Panc1 (cell line): ENCODE results near the gene CERS5. TPM values are rescaled to one million over a fixed set of nuclear protein-coding genes. Genes with fewer than 3 reads are reported as not detected.

Experiments used
- ATAC-seq: fragments of 200-7000 bp; cut with Tn5 transposase; 2 replicates; pipeline ENCODE4 v1.9.1; 2020; ENCODE audit warnings: mild to moderate bottlenecking, moderate library complexity
- BruUV-seq: library from RNA; stranded (reverse); fragments of 400-500 nt; replicated peaks from 2 replicates; lab custom pipeline; 2021; lab: Mats Ljungman, UMichigan
- CTCF ChIA-PET: fragments of 300-600 bp; sonication (Branson Sonifier 250); formaldehyde crosslinking; loops from one replicate; lab custom pipeline; 2022; ENCODE audit warnings: antibody characterized with exemption; lab: Charles Lee
- POLR2A ChIA-PET: fragments of 300-600 bp; sonication (Branson Sonifier 250); formaldehyde crosslinking; loops from one replicate; lab custom pipeline; 2022; ENCODE audit warnings: antibody characterized with exemption; lab: Charles Lee
- DNase-seq: peaks from one replicate; pipeline ENCODE4 v3.0.0-alpha.2; 2010; ENCODE audit warnings: low read depth, low spot score
- H3K27ac ChIP-seq: 2 replicates; pipeline ENCODE4 v1.5.1; 2011; ENCODE audit warnings: mild to moderate bottlenecking, low read length, inconsistent platforms
- H3K27me3 ChIP-seq: fragments of 200-500 bp; sonication (Bioruptor generic); 2 replicates; pipeline ENCODE4 v1.6.0; 2014; ENCODE audit warnings: low read length, inconsistent platforms; ENCODE audit not compliant: control insufficient read depth, insufficient read depth
- H3K36me3 ChIP-seq: fragments of 200-500 bp; sonication (Bioruptor generic); 2 replicates; pipeline ENCODE4 v1.5.1; 2014; ENCODE audit warnings: inconsistent platforms, mild to moderate bottlenecking, low read length, moderate library complexity; ENCODE audit not compliant: control insufficient read depth, insufficient read depth
- H3K4me1 ChIP-seq: 2 replicates; pipeline ENCODE4 v1.5.1; 2011; ENCODE audit warnings: inconsistent platforms, mild to moderate bottlenecking, low read length, moderate library complexity; ENCODE audit not compliant: control insufficient read depth, insufficient read depth
- H3K4me3 ChIP-seq, 2 experiments: 2 replicates each; pipeline ENCODE4 v1.5.1; 2011 to 2012; ENCODE audit warnings: low read depth in 2 of 2, low read length in 2 of 2, mild to moderate bottlenecking in 2 of 2, inconsistent platforms in 1 of 2, moderate library complexity in 1 of 2
- H3K9me3 ChIP-seq: fragments of 200-500 bp; sonication (Bioruptor generic); 2 replicates; pipeline ENCODE4 v1.5.1; 2014; ENCODE audit warnings: low read depth, mild to moderate bottlenecking, inconsistent platforms, low read length, moderate library complexity; ENCODE audit not compliant: control insufficient read depth, insufficient read depth
- CTCF ChIP-seq: fragments of 450-650 bp; IDR thresholded peaks from 2 replicates; pipeline ENCODE4 v1.5.1; 2017; ENCODE audit warnings: mild to moderate bottlenecking
- POLR2AphosphoS5 ChIP-seq: IDR thresholded peaks from 2 replicates; pipeline ENCODE4 v1.6.1; 2012; ENCODE audit warnings: mild to moderate bottlenecking, low read depth, low read length, moderate library complexity
- REST ChIP-seq, 2 experiments: IDR thresholded peaks; 2 replicates each; pipeline ENCODE4 v1.6.1; 2011 to 2012; ENCODE audit warnings: low read depth in 2 of 2, control low read depth in 1 of 2, low read length in 1 of 2, mild to moderate bottlenecking in 1 of 2, moderate library complexity in 1 of 2; ENCODE audit not compliant: insufficient read depth in 1 of 2
- SIN3A ChIP-seq: IDR thresholded peaks from 2 replicates; pipeline ENCODE4 v1.6.1; 2012; ENCODE audit warnings: low read depth, mild to moderate bottlenecking, low read length, moderate library complexity, borderline replicate concordance; ENCODE audit not compliant: insufficient read depth
- TCF7L2 ChIP-seq: IDR thresholded peaks from 2 replicates; pipeline ENCODE4 v1.6.1; 2011; ENCODE audit warnings: mild to moderate bottlenecking, low read depth, low read length, inconsistent platforms
- in situ Hi-C: cut with HindIII; loops from 2 replicates; pipeline ENCODE4 v1.10.0; 2016; ENCODE audit warnings: low sequenced_read_pairs, low pct_unique_long_range_greater_than_20kb
- intact Hi-C: fragments of 100-400 bp; cut with micrococcal nuclease; formaldehyde crosslinking; loops from one replicate; pipeline ENCODE4 v1.10.0; 2022; ENCODE audit not compliant: unreplicated experiment
- total RNA-seq: library from RNA; stranded (reverse); gene quantifications from one replicate; pipeline ENCODE4 v1.2.1, GENCODE V29; 2021; ENCODE audit not compliant: unreplicated experiment

The CERS5 gene
- total RNA-seq, 1 experiment from 2014 or later: 50.5 TPM

GRCh38 chr12:50090391-50090790 is 76.8 kb downstream of the CERS5 start:
- CTCF ChIA-PET: interaction anchor here (0.6 kb wide), 3 partner anchors 124 to 478 kb away, joined by 5 to 7 read pairs (median 7); no protein-coding TSS in a partner anchor
- no TSS peak for BruUV-seq
- intact Hi-C loops: no loop called here
- Histone ChIP-seq H3K9me3 (no peaks in the 10 kb centered on the region), H3K4me3 (no peak overlapping the region), H3K27me3 (no peaks in the 10 kb centered on the region), H3K27ac (no peak overlapping the region), H3K4me1 (peaks cover 6% of the 10 kb centered on the region; the same call in 1 of the 2 replicates), H3K36me3 (peaks cover 18% of the 10 kb centered on the region)
- in situ Hi-C loops: no loop called here
- DNase-seq (no peak), ATAC-seq (no peak)
- POLR2A ChIA-PET: no interaction called here
- no peak for TF ChIP-seq CTCF
- no peak for TF ChIP-seq SIN3A
- TF ChIP-seq POLR2AphosphoS5: no peak
- no peak for TF ChIP-seq REST (IDR thresholded peaks at IDR 0.05; ENCODE audit: insufficient read depth in 1 of 2, low read depth in 2 of 2, low read length in 1 of 2)
- TF ChIP-seq TCF7L2: no peak

DNA sequence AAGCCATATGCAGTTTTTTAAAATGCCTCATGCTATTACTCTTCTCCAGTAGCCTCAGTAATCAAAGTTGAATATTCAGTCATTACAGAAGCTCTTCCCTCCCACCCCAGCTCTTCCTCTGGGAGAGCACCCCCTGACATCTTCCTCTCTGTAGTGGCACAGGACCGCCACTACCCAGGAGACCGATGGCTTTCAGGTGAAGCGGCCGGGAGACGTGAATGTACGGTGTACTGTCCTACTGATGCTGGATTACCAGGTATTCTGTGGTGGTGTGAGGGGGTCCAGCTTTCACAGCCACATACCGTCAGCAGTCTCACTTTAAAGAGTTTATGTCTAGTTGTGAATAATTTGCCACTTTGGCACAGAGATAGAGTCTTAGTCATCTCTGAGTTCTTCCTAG is 77.4 kb downstream of the CERS5 start:
- POLR2A ChIA-PET: interaction anchor here (0.7 kb wide), 1 partner anchor 12 kb away, joined by 3 read pairs; no protein-coding TSS in a partner anchor
- ATAC-seq (no peak), DNase-seq (no peak)
- Histone ChIP-seq H3K9me3 (no peaks in the 10 kb centered on the region), H3K4me1 (peaks cover 6% of the 10 kb centered on the region; the same call in 1 of the 2 replicates), H3K27me3 (no peaks in the 10 kb centered on the region), H3K27ac (no peak overlapping the region), H3K4me3 (no peak overlapping the region), H3K36me3 (peaks cover 18% of the 10 kb centered on the region)
- no TSS peak for BruUV-seq
- TF ChIP-seq REST (IDR thresholded peaks at IDR 0.05; ENCODE audit: insufficient read depth in 1 of 2, low read depth in 2 of 2, low read length in 1 of 2): no peak
- no peak for TF ChIP-seq CTCF
- TF ChIP-seq SIN3A: no peak
- TF ChIP-seq POLR2AphosphoS5: no peak
- intact Hi-C loops (loop anchor here (10.0 kb wide), 1 partner anchor 225 kb away; no protein-coding TSS in a partner anchor), in situ Hi-C loops (no loop called here)
- CTCF ChIA-PET: interaction anchor here (0.6 kb wide), 2 partner anchors 123 to 479 kb away, joined by 7 read pairs; no protein-coding TSS in a partner anchor
